Mesenchymal stem cell (in vitro differentiated cells and primary cell): ENCODE results near the gene RRBP1.

Experiments used
- DNase-seq: peaks from one replicate; pipeline ENCODE4 v3.0.0-alpha.2; 2013
- H2AFZ ChIP-seq: one replicate; pipeline ENCODE4 v1.6.1; 2013; ENCODE audit warnings: low read depth, mild to moderate bottlenecking, control low read depth, inconsistent platforms, low read length, moderate library complexity
- H2AK5ac ChIP-seq: 2 replicates; pipeline ENCODE4 v1.6.1; 2013; ENCODE audit warnings: low read length, moderate library complexity, mild to moderate bottlenecking, inconsistent platforms; ENCODE audit not compliant: severe bottlenecking
- H2BK120ac ChIP-seq: one replicate; pipeline ENCODE4 v1.6.1; 2013; ENCODE audit warnings: low read depth, mild to moderate bottlenecking, inconsistent platforms, low read length, moderate library complexity
- H2BK12ac ChIP-seq, 2 experiments: one replicate each; pipeline ENCODE4 v1.6.1; 2013; ENCODE audit warnings: inconsistent platforms in 2 of 2, low read length in 2 of 2, mild to moderate bottlenecking in 2 of 2, moderate library complexity in 2 of 2, control low read depth in 1 of 2
- H2BK15ac ChIP-seq: one replicate; pipeline ENCODE4 v1.6.1; 2013; ENCODE audit warnings: mild to moderate bottlenecking, low read depth, inconsistent platforms; ENCODE audit not compliant: poor library complexity, severe bottlenecking
- H2BK5ac ChIP-seq: 2 replicates; pipeline ENCODE4 v1.6.1; 2013; ENCODE audit warnings: low read depth, mild to moderate bottlenecking, low read length, control low read depth, inconsistent platforms; ENCODE audit not compliant: poor library complexity, severe bottlenecking
- H3K14ac ChIP-seq, 2 experiments: one replicate each; pipeline ENCODE4 v1.6.1; 2013; ENCODE audit warnings: inconsistent platforms in 2 of 2, low read length in 2 of 2, control low read depth in 1 of 2, mild to moderate bottlenecking in 1 of 2, moderate library complexity in 1 of 2
- H3K18ac ChIP-seq, 2 experiments: one replicate each; pipeline ENCODE4 v1.6.1; 2013; ENCODE audit warnings: inconsistent platforms in 2 of 2, low read length in 2 of 2, control low read depth in 1 of 2, low read depth in 1 of 2, mild to moderate bottlenecking in 1 of 2
- H3K23ac ChIP-seq, 2 experiments: one replicate each; pipeline ENCODE4 v1.6.1; 2013; ENCODE audit warnings: inconsistent platforms in 2 of 2, low read length in 2 of 2, mild to moderate bottlenecking in 2 of 2, moderate library complexity in 2 of 2, control low read depth in 1 of 2
- H3K27ac ChIP-seq: 2 replicates; pipeline ENCODE4 v1.5.1; 2013; ENCODE audit warnings: mild to moderate bottlenecking, moderate library complexity, low read length, control low read depth, inconsistent platforms; ENCODE audit not compliant: poor library complexity, severe bottlenecking
- H3K27me3 ChIP-seq, 2 experiments: 2 replicates each; pipeline versions ENCODE4 v1.6.1 to v1.7.0; 2013; ENCODE audit warnings: low read length in 2 of 2, mild to moderate bottlenecking in 2 of 2, moderate library complexity in 2 of 2, control low read depth in 1 of 2, inconsistent platforms in 1 of 2; ENCODE audit not compliant: control insufficient read depth in 1 of 2, insufficient read depth in 1 of 2
- H3K36me3 ChIP-seq, 2 experiments: 2 replicates each; pipeline versions ENCODE4 v1.6.1 to v1.7.0; 2013; ENCODE audit warnings: low read length in 2 of 2, control low read depth in 1 of 2, inconsistent platforms in 1 of 2, low read depth in 1 of 2, mild to moderate bottlenecking in 1 of 2; ENCODE audit not compliant: insufficient read depth in 2 of 2, control insufficient read depth in 1 of 2
- H3K4ac ChIP-seq, 2 experiments: one replicate each; pipeline ENCODE4 v1.6.1; 2013; ENCODE audit warnings: inconsistent platforms in 2 of 2, low read length in 2 of 2, mild to moderate bottlenecking in 2 of 2, moderate library complexity in 2 of 2, control low read depth in 1 of 2, low read depth in 1 of 2
- H3K4me1 ChIP-seq: 2 replicates; pipeline ENCODE4 v1.6.1; 2013; ENCODE audit warnings: low read depth, low read length, control low read depth; ENCODE audit not compliant: control insufficient read depth, insufficient read depth
- H3K4me2 ChIP-seq: 2 replicates; pipeline ENCODE4 v1.6.1; 2013; ENCODE audit warnings: low read length, mild to moderate bottlenecking, inconsistent platforms; ENCODE audit not compliant: poor library complexity, severe bottlenecking
- H3K4me3 ChIP-seq, 2 experiments: 2 replicates each; pipeline versions ENCODE4 v1.5.1 to v1.7.0; 2013; ENCODE audit warnings: low read length in 2 of 2, mild to moderate bottlenecking in 2 of 2, control low read depth in 1 of 2, low read depth in 1 of 2; ENCODE audit not compliant: insufficient read depth in 1 of 2
- H3K79me1 ChIP-seq: replicated peaks from 2 replicates; pipeline ENCODE4 v1.6.1; 2013; ENCODE audit warnings: mild to moderate bottlenecking, control low read depth, low read length, inconsistent platforms; ENCODE audit not compliant: poor library complexity, severe bottlenecking
- H3K9ac ChIP-seq: 2 replicates; pipeline ENCODE4 v1.7.0; 2013; ENCODE audit warnings: mild to moderate bottlenecking, low read length, moderate library complexity
- H3K9me3 ChIP-seq: 2 replicates; pipeline ENCODE4 v1.7.0; 2013; ENCODE audit warnings: mild to moderate bottlenecking, low read length; ENCODE audit not compliant: control insufficient read depth
- H4K8ac ChIP-seq: one replicate; pipeline ENCODE4 v1.6.1; 2013; ENCODE audit warnings: inconsistent platforms, mild to moderate bottlenecking, low read length, moderate library complexity
- H4K91ac ChIP-seq: one replicate; pipeline ENCODE4 v1.6.1; 2013; ENCODE audit warnings: mild to moderate bottlenecking, low read length, inconsistent platforms
- WGBS: methylation state at CpG from one replicate; pipeline ENCODE4 v1.1.7; 2013; ENCODE audit warnings: mixed read lengths; 5-methylcytosine and 5-hydroxymethylcytosine counted together

Gene RRBP1

GRCh38 chr20:17645546-17646208, 36.4 kb downstream of the RRBP1 start:
- Histone ChIP-seq H4K8ac (no peak overlapping the region), H2BK120ac (no peak overlapping the region), H3K4me1 (peaks cover 40% of the 10 kb centered on the region), H3K23ac (no peak overlapping the region), H3K36me3 (peaks cover 39 to 74% of the 10 kb centered on the region in 2 experiments), H3K4ac (no peak overlapping the region), H2AFZ (no peak overlapping the region), H3K18ac (no peak overlapping the region), H2AK5ac (no peak overlapping the region), H3K14ac (no peak overlapping the region), H3K27ac (no peak overlapping the region), H3K79me1 (peaks cover 29% of the 10 kb centered on the region), H3K4me2 (no peak overlapping the region), H3K9me3 (no peaks in the 10 kb centered on the region), H3K27me3 (no peaks in the 10 kb centered on the region), H2BK5ac (no peak overlapping the region), H2BK15ac (no peak overlapping the region), H3K9ac (peak overlapping the region; percentile 1), H4K91ac (no peak overlapping the region), H3K4me3 (no peak overlapping the region), H2BK12ac (no peak overlapping the region)
- no peak for DNase-seq
- WGBS: 92% methylated on average over 10 of the region's 10 CpGs

- H3K27me3 ChIP-seq: no peaks in the 10 kb centered on the region
- H4K8ac ChIP-seq: no peak overlapping the region
- H2BK120ac ChIP-seq: no peak overlapping the region
- no peak overlapping the region for H2AK5ac ChIP-seq
- 96% methylated on average over 14 of the region's 14 CpGs for WGBS
- peaks cover 39 to 75% of the 10 kb centered on the region in 2 experiments for H3K36me3 ChIP-seq
- no peak overlapping the region for H2BK12ac ChIP-seq
- no peak overlapping the region for H3K14ac ChIP-seq
- H2BK15ac ChIP-seq: no peak overlapping the region
- H3K79me1 ChIP-seq: peaks cover 31% of the 10 kb centered on the region
- peaks cover 34% of the 10 kb centered on the region for H3K4me1 ChIP-seq
- H3K4ac ChIP-seq: no peak overlapping the region
- H3K4me2 ChIP-seq: no peak overlapping the region
- H3K9ac ChIP-seq: peak overlapping the region; percentile 1
- H3K4me3 ChIP-seq: no peak overlapping the region
- H2BK5ac ChIP-seq: no peak overlapping the region
- H3K27ac ChIP-seq: no peak overlapping the region
- no peak overlapping the region for H3K23ac ChIP-seq
- no peak overlapping the region for H4K91ac ChIP-seq
- H2AFZ ChIP-seq: no peak overlapping the region
- H3K18ac ChIP-seq: no peak overlapping the region
- no peaks in the 10 kb centered on the region for H3K9me3 ChIP-seq
- no peak for DNase-seq
Measured at GRCh38 chr20:17645010-17645409, 37.0 kb downstream of the RRBP1 start.

GRCh38 chr20:17644451-17644850, 37.6 kb downstream of the RRBP1 start:
- H4K8ac ChIP-seq: no peak overlapping the region
- peaks cover 29% of the 10 kb centered on the region for H3K79me1 ChIP-seq
- H4K91ac ChIP-seq: no peak overlapping the region
- H3K9ac ChIP-seq: peak overlapping the region; percentile 30
- peaks cover 31% of the 10 kb centered on the region for H3K4me1 ChIP-seq
- no peak overlapping the region for H3K4me2 ChIP-seq
- H3K27ac ChIP-seq: no peak overlapping the region
- DNase-seq: no peak
- no peak overlapping the region for H2AFZ ChIP-seq
- H3K18ac ChIP-seq: no peak overlapping the region
- no peak overlapping the region for H3K14ac ChIP-seq
- H3K23ac ChIP-seq: no peak overlapping the region
- 95% methylated on average over 13 of the region's 13 CpGs for WGBS
- no peaks in the 10 kb centered on the region for H3K27me3 ChIP-seq
- no peak overlapping the region for H3K4ac ChIP-seq
- no peak overlapping the region for H2AK5ac ChIP-seq
- peaks cover 38 to 76% of the 10 kb centered on the region in 2 experiments for H3K36me3 ChIP-seq
- no peak overlapping the region for H2BK5ac ChIP-seq
- H2BK120ac ChIP-seq: no peak overlapping the region
- no peak overlapping the region for H3K4me3 ChIP-seq
- no peak overlapping the region for H2BK12ac ChIP-seq
- no peaks in the 10 kb centered on the region for H3K9me3 ChIP-seq
- H2BK15ac ChIP-seq: no peak overlapping the region

GRCh38 chr20:17643531-17644188, 38.4 kb downstream of the RRBP1 start:
- Histone ChIP-seq H3K4me2 (no peak overlapping the region), H3K4ac (no peak overlapping the region), H3K14ac (no peak overlapping the region), H2BK120ac (no peak overlapping the region), H4K91ac (no peak overlapping the region), H3K4me3 (no peak overlapping the region), H3K79me1 (peaks cover 32% of the 10 kb centered on the region), H2AK5ac (no peak overlapping the region), H3K27ac (no peak overlapping the region), H3K27me3 (no peaks in the 10 kb centered on the region), H3K23ac (no peak overlapping the region), H3K9ac (peak overlapping the region; percentile 30), H3K9me3 (no peaks in the 10 kb centered on the region), H2AFZ (no peak overlapping the region), H4K8ac (no peak overlapping the region), H2BK15ac (no peak overlapping the region), H3K4me1 (peaks cover 29% of the 10 kb centered on the region), H2BK5ac (no peak overlapping the region), H2BK12ac (no peak overlapping the region), H3K36me3 (peaks cover 43 to 79% of the 10 kb centered on the region in 2 experiments), H3K18ac (no peak overlapping the region)
- 95% methylated on average over 8 of the region's 10 CpGs for WGBS
- DNase-seq: no peak
